C1 segment of cervical spinal cord (tissue), 14 donors: Measurements from ENCODE around the gene ITGA1.

ENCODE experiments used
- DNase-seq, 14 donors: peaks; one replicate each; lab custom pipeline; 2025; lab: John Stamatoyannopoulos, UW

The ITGA1 gene

GRCh38 chr5:52895572-52896413 is 108.1 kb downstream of the ITGA1 start:
- DNase-seq: no peak

- no peak for DNase-seq
Measured at GRCh38 chr5:52896534-52897237, 109.0 kb downstream of the ITGA1 start.

GRCh38 chr5:52897238-52897614 is 109.5 kb downstream of the ITGA1 start:
- no peak for DNase-seq

GRCh38 chr5:52898961-52899680 is 111.4 kb downstream of the ITGA1 start:
- no peak for DNase-seq

- DNase-seq: no peak
Measured at GRCh38 chr5:52903142-52903541, 115.4 kb downstream of the ITGA1 start.

GRCh38 chr5:52906343-52906742 is 118.6 kb downstream of the ITGA1 start:
- DNase-seq: no peak

GRCh38 chr5:52906845-52907244 is 119.1 kb downstream of the ITGA1 start:
- DNase-seq: no peak

GRCh38 chr5:52909192-52909591 is 121.5 kb downstream of the ITGA1 start:
- DNase-seq: no peak

- no peak for DNase-seq
Measured at GRCh38 chr5:52910071-52910470, 122.4 kb downstream of the ITGA1 start.

- peak in 9 of 14 donors; percentile 5 to 40 (median 7) for DNase-seq
Measured at GRCh38 chr5:52915176-52915875, 127.6 kb downstream of the ITGA1 start.

GRCh38 chr5:52920929-52921328 is 133.2 kb downstream of the ITGA1 start:
- no peak for DNase-seq

- DNase-seq: no peak
Measured at GRCh38 chr5:52922384-52922783, 134.7 kb downstream of the ITGA1 start.

- no peak for DNase-seq
Measured at GRCh38 chr5:52924456-52924855, 136.7 kb downstream of the ITGA1 start.

GRCh38 chr5:52925001-52925400 is 137.3 kb downstream of the ITGA1 start:
- no peak for DNase-seq

- DNase-seq: no peak
Measured at GRCh38 chr5:52928689-52929088, 141.0 kb downstream of the ITGA1 start.

GRCh38 chr5:52938226-52938625 is 150.5 kb downstream of the ITGA1 start:
- no peak for DNase-seq

GRCh38 chr5:52943285-52943684 is 155.6 kb downstream of the ITGA1 start:
- DNase-seq: no peak

- no peak for DNase-seq
Measured at GRCh38 chr5:52943808-52944207, 156.1 kb downstream of the ITGA1 start.

GRCh38 chr5:52945040-52945439 is 157.3 kb downstream of the ITGA1 start:
- no peak for DNase-seq

- DNase-seq: no peak
Measured at GRCh38 chr5:52947208-52947607, 159.5 kb downstream of the ITGA1 start.

GRCh38 chr5:52947851-52948250 is 160.1 kb downstream of the ITGA1 start:
- no peak for DNase-seq
